Lower leg skin (tissue), 3 donors: ENCODE measurements around the gene CALU.

Experiments
- POLR2A ChIP-seq, 2 donors: fragments of 450-650 bp; IDR thresholded peaks; one replicate each; pipeline ENCODE4 v1.6.1; 2016 to 2017; ENCODE audit warnings: antibody characterized with exemption in 2 of 2, mild to moderate bottlenecking in 1 of 2, moderate library complexity in 1 of 2
- TF ChIP-seq, protein P1 (sequence below), 3 donors: fragments of 450-650 bp; IDR thresholded peaks; one replicate each; pipeline ENCODE4 v1.5.1; 2016; ENCODE audit warnings: antibody characterized with exemption in 3 of 3, mild to moderate bottlenecking in 3 of 3, moderate library complexity in 2 of 3

DNA sequence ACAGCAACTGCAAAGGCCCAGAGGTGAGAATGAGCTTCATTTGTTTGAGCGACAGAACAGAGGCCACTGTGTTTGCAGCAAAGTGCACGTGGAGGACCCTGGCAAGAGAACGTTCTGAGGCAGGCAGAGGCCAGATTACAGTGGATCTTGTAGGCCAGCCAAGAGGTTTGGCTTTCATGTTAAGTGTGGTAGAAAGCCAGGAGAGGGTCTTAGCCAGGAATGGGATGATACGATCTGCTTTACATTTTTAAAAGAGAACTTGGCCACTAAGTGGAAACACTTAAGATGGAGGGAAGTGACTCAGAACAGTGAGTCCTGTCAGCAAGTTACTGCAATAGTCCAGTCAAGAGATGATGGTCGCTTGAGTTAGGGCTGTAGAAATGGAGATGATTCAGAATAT is 57.2 kb downstream of the CALU start:
- TF ChIP-seq, protein P1, sequence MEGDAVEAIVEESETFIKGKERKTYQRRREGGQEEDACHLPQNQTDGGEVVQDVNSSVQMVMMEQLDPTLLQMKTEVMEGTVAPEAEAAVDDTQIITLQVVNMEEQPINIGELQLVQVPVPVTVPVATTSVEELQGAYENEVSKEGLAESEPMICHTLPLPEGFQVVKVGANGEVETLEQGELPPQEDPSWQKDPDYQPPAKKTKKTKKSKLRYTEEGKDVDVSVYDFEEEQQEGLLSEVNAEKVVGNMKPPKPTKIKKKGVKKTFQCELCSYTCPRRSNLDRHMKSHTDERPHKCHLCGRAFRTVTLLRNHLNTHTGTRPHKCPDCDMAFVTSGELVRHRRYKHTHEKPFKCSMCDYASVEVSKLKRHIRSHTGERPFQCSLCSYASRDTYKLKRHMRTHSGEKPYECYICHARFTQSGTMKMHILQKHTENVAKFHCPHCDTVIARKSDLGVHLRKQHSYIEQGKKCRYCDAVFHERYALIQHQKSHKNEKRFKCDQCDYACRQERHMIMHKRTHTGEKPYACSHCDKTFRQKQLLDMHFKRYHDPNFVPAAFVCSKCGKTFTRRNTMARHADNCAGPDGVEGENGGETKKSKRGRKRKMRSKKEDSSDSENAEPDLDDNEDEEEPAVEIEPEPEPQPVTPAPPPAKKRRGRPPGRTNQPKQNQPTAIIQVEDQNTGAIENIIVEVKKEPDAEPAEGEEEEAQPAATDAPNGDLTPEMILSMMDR (IDR thresholded peaks at IDR 0.05): no peak
- no peak for TF ChIP-seq POLR2A (IDR thresholded peaks at IDR 0.05)
